Right cardiac atrium (tissue), 5 donors: ENCODE results near the gene UFD1. TPM values are rescaled to one million over a fixed set of nuclear protein-coding genes. Genes with fewer than 3 reads are reported as not detected.

Experiments used
- ATAC-seq, 2 donors: fragments of 200-7000 bp; cut with Tn5 transposase; one replicate each; pipeline versions ENCODE4 v1.8.0 to v1.9.1; 2020; ENCODE audit warnings: moderate library complexity in 2 of 2, mild to moderate bottlenecking in 1 of 2
- DNase-seq, 3 donors: peaks; one replicate each; pipeline ENCODE4 v3.0.0-alpha.2; 2020
- H3K27ac ChIP-seq: one replicate; pipeline ENCODE4 v1.5.1; 2013; ENCODE audit warnings: mild to moderate bottlenecking, low read length, control low read depth, moderate library complexity
- H3K27me3 ChIP-seq: one replicate; pipeline ENCODE4 v1.6.1; 2013; ENCODE audit not compliant: control insufficient read depth, insufficient read depth
- H3K4me1 ChIP-seq: one replicate; pipeline ENCODE4 v1.6.1; 2013; ENCODE audit warnings: low read length; ENCODE audit not compliant: control insufficient read depth, insufficient read depth
- H3K4me3 ChIP-seq: one replicate; pipeline ENCODE4 v1.5.1; 2013; ENCODE audit warnings: low read length, control low read depth
- H3K9me3 ChIP-seq: one replicate; pipeline ENCODE4 v1.6.1; 2013; ENCODE audit warnings: low read length; ENCODE audit not compliant: control insufficient read depth
- WGBS: extraction: QIAGEN DNeasy Blood & Tissue Kit; methylation state at CpG from one replicate; pipeline ENCODE4 v1.1.7; 2013; 5-methylcytosine and 5-hydroxymethylcytosine counted together
- intact Hi-C, 4 donors: fragments of 100-400 bp; cut with DNase I; formaldehyde crosslinking; loops; one replicate each; pipeline versions ENCODE4 v1.11.0 to v1.14.0; 2022 to 2023
- polyA plus RNA-seq: library from polyadenylated mRNA; stranded (reverse); fragments of 200-250 nt; gene quantifications from one replicate; pipeline ENCODE4 v1.2.3, GENCODE V29; 2013
- total RNA-seq, 4 donors: library from RNA; stranded (reverse); fragmentation: NEBNext Ultra II Directional; extraction: Animal tissue kit (Norgen Biotek cat#: 25700); gene quantifications; one replicate each; pipeline ENCODE4 v1.2.1, GENCODE V29; 2021
- donor health status: healthy with polysubstance abuse.
- donor health status: DM: no; HTN: yes; CAD: no.
- donor health status: DM: no; HTN: no; CAD: no.
- donor health status: DM: no; HTN: yes; CAD: no; lungs with severe emphysema.
- donor health status: DM: yes; HTN: yes; CAD: no.

UFD1 gene
- total and polyA plus RNA-seq, 5 donors = 34.7 to 58.1 (median 44.3) TPM

- Histone ChIP-seq H3K4me1 (peaks cover 11% of the 10 kb centered on the region), H3K27me3 (no peaks in the 10 kb centered on the region), H3K27ac (no peak overlapping the region), H3K4me3 (no peak overlapping the region), H3K9me3 (no peaks in the 10 kb centered on the region)
- DNase-seq = no peak
- intact Hi-C loops = no loop called here
- no peak for ATAC-seq
- WGBS = 85% methylated on average over 4 of the region's 4 CpGs
Observed at GRCh38 chr22:19412923-19413322, 66.1 kb downstream of the UFD1 start.

- Histone ChIP-seq H3K9me3 (no peaks in the 10 kb centered on the region), H3K27ac (no peak overlapping the region), H3K4me3 (no peak overlapping the region), H3K4me1 (peaks cover 11% of the 10 kb centered on the region), H3K27me3 (no peaks in the 10 kb centered on the region)
- 92% methylated on average over 4 of the region's 4 CpGs for WGBS
- ATAC-seq = no peak
- intact Hi-C loops = no loop called here
- DNase-seq = no peak
Observed at GRCh38 chr22:19412478-19412877, 66.5 kb downstream of the UFD1 start.

- Histone ChIP-seq H3K4me1 (peaks cover 11% of the 10 kb centered on the region), H3K4me3 (no peak overlapping the region), H3K27ac (no peak overlapping the region), H3K9me3 (no peaks in the 10 kb centered on the region), H3K27me3 (no peaks in the 10 kb centered on the region)
- DNase-seq (no peak), ATAC-seq (peak; percentile 17 to 44)
- 96% methylated on average over 1 of the region's 1 CpG for WGBS
- intact Hi-C loops = no loop called here
Observed at GRCh38 chr22:19411690-19412045, 67.3 kb downstream of the UFD1 start.

- DNase-seq (peak in 1 of 3 donors; percentile 72), ATAC-seq (peak; percentile 63 to 73)
- Histone ChIP-seq H3K27ac (no peak overlapping the region), H3K4me3 (no peak overlapping the region), H3K27me3 (no peaks in the 10 kb centered on the region), H3K9me3 (no peaks in the 10 kb centered on the region), H3K4me1 (peaks cover 11% of the 10 kb centered on the region)
- 79% methylated on average over 6 of the region's 6 CpGs for WGBS
- intact Hi-C loops = no loop called here
Observed at GRCh38 chr22:19410941-19411689, 67.9 kb downstream of the UFD1 start.

- Histone ChIP-seq H3K9me3 (no peaks in the 10 kb centered on the region), H3K27ac (no peak overlapping the region), H3K4me3 (no peak overlapping the region), H3K4me1 (peaks cover 11% of the 10 kb centered on the region), H3K27me3 (no peaks in the 10 kb centered on the region)
- no peak for ATAC-seq
- DNase-seq = peak in 1 of 3 donors; percentile 60
- WGBS = 58% methylated on average over 16 of the region's 16 CpGs
- intact Hi-C loops = no loop called here
Observed at GRCh38 chr22:19407649-19408606, 71.1 kb downstream of the UFD1 start.

- Histone ChIP-seq H3K27me3 (no peaks in the 10 kb centered on the region), H3K9me3 (no peaks in the 10 kb centered on the region), H3K4me3 (no peak overlapping the region), H3K27ac (no peak overlapping the region), H3K4me1 (peaks cover 8% of the 10 kb centered on the region)
- ATAC-seq (peak; percentile 33 to 40), DNase-seq (no peak)
- 76% methylated on average over 4 of the region's 4 CpGs for WGBS
- intact Hi-C loops = no loop called here
Observed at GRCh38 chr22:19406846-19407245, 72.1 kb downstream of the UFD1 start.

- WGBS = 83% methylated on average over 3 of the region's 3 CpGs
- DNase-seq (no peak), ATAC-seq (no peak)
- Histone ChIP-seq H3K27ac (no peak overlapping the region), H3K9me3 (no peaks in the 10 kb centered on the region), H3K4me1 (peaks cover 5% of the 10 kb centered on the region), H3K4me3 (no peak overlapping the region), H3K27me3 (no peaks in the 10 kb centered on the region)
- intact Hi-C loops = no loop called here
Observed at GRCh38 chr22:19406281-19406811, 72.6 kb downstream of the UFD1 start.

GRCh38 chr22:19405652-19406051 is 73.3 kb downstream of the UFD1 start:
- no peaks in the 10 kb centered on the region for H3K27me3 ChIP-seq
- H3K4me1 ChIP-seq = no peaks in the 10 kb centered on the region
- intact Hi-C loops = no loop called here
- 97% methylated on average over 8 of the region's 8 CpGs for WGBS
- H3K4me3 ChIP-seq = no peak overlapping the region
- DNase-seq = no peak
- ATAC-seq = peak in 1 of 2 donors; percentile 13
- no peaks in the 10 kb centered on the region for H3K9me3 ChIP-seq
- H3K27ac ChIP-seq = no peak overlapping the region

- WGBS = 94% methylated on average over 4 of the region's 4 CpGs
- no peak for ATAC-seq
Observed at GRCh38 chr22:19405133-19405532, 73.9 kb downstream of the UFD1 start.

GRCh38 chr22:19404676-19405075 is 74.3 kb downstream of the UFD1 start:
- WGBS = 90% methylated on average over 3 of the region's 3 CpGs
- H3K27ac ChIP-seq = no peak overlapping the region
- H3K4me3 ChIP-seq = no peak overlapping the region
- ATAC-seq (no peak), DNase-seq (no peak)
- no peaks in the 10 kb centered on the region for H3K9me3 ChIP-seq
- H3K4me1 ChIP-seq = no peaks in the 10 kb centered on the region
- H3K27me3 ChIP-seq = no peaks in the 10 kb centered on the region
- intact Hi-C loops = no loop called here

More at GRCh38 chr22:19405133-19405532, 73.9 kb downstream of the UFD1 start:
- no peaks in the 10 kb centered on the region for H3K9me3 ChIP-seq
- H3K27ac ChIP-seq = no peak overlapping the region
- no peaks in the 10 kb centered on the region for H3K4me1 ChIP-seq
- no peak for DNase-seq
- intact Hi-C loops = no loop called here
- no peak overlapping the region for H3K4me3 ChIP-seq
- H3K27me3 ChIP-seq = no peaks in the 10 kb centered on the region

GRCh38 chr22:19402642-19403191 is 76.3 kb downstream of the UFD1 start:
- Histone ChIP-seq H3K4me1 (no peaks in the 10 kb centered on the region), H3K27me3 (no peaks in the 10 kb centered on the region), H3K27ac (no peak overlapping the region), H3K9me3 (no peaks in the 10 kb centered on the region), H3K4me3 (no peak overlapping the region)
- intact Hi-C loops = no loop called here
- WGBS = 97% methylated on average over 4 of the region's 4 CpGs
- DNase-seq = no peak
- ATAC-seq = no peak
